IPS-NIHi7 (cell line): ENCODE measurements around the gene TNKS1BP1.

ENCODE experiments used
- DNase-seq: peaks from one replicate; pipeline ENCODE4 v3.0.0; 2012; ENCODE audit warnings: mixed read lengths; ENCODE audit errors: extremely low spot score

TNKS1BP1 gene

DNA sequence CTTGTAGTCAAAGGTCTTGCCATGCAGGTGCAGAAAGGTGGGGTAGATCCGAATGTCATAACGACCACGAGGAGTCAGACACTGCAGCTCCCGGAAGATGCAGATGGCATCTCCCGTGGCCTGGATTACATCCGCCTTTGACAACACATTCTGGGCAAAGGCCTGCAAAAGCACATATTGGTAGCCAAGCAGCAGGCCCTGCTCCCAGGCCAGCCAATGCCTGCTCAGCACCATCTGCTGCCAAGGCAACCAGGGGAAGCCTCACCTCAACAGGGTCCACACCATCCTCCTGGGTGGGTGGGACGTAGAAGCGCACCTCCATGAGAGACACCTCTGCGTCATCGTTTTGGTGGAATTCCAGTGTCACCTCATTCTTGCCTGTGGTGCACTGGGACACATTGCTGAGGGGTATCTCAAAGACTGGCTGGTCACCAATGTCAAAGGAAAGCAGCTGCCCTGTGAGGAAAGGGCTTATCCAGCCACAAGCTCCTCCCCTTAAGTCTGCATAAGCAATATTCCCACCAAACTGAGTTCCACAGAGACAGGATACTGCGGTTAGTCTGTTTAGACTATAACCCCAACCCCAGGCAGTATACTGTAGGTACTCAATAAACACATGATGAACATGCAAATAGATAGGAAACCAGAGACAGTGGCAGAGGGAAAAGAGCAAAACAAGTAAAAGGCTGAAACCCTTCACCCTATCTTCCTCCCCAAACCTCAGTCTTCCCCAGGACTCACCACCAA lies 8.1 kb upstream of the TNKS1BP1 start:
- DNase-seq, result no peak

DNA sequence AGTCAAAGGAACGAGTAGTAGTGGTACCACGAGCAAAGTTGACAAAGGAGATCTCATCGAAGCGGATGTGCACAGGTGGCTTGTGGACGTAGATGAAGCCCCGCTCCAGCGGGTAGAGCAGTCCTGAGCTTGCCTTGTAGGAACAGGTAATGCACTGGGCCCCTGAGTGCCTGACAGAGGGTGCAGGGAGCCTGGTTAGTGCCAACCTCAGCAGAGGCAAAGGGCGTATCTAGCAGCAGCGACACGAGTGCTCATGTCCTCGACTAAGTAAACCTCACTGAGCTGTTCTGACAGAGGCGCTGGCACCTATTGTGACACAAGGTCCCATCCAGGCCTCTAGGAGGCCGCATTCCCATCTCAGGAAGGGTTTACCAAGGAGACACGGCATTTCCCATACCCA lies 7.0 kb upstream of the TNKS1BP1 start:
- DNase-seq, result no peak

DNA sequence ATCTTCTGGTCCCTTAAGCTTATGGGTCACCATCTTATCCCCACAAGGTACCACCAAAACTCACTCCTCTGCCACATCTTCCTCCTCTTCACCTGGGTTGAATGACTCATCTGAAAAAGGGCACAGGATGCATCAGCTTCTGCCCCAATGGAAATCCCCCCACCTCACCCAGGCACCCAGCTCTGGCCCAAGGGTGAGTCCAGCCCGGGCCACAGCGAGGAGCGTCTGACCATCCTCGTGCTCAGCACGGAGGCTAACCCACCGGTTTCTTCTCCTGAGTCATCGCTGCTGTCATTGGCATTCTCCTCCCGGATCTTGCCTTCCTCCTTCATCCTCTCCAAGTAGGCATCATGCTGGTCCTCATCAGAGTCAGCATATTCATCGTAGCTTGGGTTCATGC lies 5.3 kb upstream of the TNKS1BP1 start:
- DNase-seq, result no peak

DNA sequence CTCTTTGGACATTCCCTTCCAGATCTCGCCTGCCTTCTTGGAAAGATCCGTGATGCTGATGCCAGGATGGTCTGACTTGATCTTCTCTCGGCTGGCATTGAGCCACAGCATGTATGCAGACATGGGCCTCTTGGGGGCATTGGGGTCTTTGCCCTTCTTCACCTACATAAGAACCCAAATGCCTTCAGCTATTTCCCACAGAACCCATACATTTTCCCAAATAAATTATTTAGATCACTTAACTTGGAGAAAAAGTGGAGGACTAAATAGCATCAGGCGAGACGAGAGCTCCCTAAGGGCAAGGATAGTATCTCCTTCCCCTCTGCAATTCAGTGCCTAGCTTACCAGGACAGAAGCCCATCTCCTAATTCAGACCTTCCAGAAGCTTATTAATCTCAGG lies 3.0 kb upstream of the TNKS1BP1 start:
- no peak for DNase-seq

DNA sequence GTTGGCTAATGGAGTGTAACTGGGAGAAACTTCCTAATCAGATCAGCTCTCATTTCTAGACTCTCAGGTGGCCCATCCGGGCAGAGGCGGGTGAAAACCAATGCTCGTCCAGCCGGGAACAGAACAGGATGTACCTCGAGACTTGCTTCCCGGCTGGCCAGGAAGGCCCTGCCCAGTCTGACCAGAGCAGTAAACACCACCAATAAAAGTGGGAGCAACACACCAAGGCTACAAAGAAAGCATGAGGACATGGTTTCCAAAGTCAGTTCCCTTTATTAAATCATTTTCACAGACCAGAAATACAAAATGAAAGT lies 940 bp upstream of the TNKS1BP1 start:
- DNase-seq, result no peak

DNA sequence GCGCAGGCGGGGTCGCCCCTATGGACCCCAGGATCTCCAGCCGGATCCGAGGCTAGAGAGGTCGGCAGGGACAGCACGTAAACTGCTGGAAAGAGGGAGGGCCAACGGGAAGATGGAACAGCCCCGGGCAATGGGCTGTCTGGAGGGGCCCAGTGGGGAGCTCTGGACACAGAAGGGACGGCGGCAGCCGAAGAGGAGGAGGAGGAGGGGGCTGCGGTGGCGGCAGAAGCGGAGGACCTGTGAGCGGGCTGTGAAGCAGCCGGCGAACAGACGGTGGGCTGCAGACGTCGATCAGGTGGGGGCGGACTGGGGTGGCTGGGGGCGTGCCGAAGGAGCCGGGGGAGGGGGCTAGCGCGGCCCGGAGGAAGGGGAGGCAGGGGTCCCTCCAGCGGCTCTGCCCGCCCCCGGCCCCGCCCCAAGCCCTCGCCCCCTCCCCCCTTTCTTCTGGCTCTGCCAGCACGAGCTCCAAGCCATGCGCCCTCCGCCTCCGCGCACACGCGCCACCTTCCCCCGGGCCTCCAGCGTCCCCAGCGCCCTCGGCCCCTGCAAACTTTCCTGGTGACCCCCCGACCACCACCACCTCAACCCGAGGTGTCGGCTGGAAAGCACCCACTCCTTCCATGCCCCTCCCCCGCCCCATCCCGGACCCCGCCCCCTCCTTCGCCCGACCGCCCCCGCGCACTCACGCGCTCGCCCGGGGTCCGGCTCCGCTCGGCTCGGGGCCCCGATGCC lies 432 bp downstream of the TNKS1BP1 start:
- peak; percentile 87 for DNase-seq

DNA sequence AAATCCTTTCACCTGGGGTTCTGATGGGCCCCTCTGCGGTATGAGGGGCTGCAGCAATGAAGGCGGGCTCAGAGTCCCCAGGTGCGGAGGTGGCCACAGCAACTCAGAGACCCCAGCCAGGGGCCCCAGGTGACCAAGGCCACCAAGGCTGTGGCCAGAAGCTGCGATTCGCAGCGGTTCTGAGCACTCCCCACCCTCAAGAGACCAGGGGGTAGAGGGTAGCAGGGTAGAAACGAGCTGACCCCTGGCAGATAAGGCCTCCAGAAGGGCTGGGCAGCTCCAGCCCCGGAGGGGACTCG lies 948 bp downstream of the TNKS1BP1 start:
- DNase-seq, result no peak

DNA sequence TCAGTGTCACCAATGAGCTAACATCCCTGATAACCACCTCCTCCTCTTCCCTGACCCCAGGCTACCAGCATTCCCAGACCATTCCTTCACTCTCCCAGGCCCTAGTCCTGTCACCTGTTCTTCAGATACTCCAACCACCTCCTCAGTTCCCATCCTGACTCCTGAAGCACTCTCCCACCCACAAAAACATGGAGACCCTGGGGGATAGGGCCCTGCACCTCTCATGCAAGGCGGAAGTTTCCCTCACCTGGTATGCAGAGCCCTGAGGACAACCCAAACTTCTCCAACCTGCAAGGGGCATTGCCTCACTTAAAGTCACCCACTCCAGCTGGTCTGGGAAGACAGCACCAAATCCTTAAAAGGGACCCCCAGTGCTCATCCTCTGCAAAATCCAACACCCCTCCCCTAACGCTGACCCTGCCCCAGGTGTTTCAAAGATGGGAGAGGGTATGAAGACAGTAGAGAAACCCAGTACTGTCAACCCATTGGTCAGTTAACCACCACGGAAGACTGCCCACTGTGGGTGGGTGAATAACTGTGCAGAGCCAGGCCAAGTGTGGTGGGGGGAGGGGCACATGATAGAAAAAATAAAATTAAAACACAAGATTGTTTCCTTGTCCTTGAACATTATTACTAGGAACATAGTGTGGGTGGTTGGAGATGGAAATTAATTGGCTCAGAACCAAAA lies 1.4 kb downstream of the TNKS1BP1 start:
- no peak for DNase-seq

DNA sequence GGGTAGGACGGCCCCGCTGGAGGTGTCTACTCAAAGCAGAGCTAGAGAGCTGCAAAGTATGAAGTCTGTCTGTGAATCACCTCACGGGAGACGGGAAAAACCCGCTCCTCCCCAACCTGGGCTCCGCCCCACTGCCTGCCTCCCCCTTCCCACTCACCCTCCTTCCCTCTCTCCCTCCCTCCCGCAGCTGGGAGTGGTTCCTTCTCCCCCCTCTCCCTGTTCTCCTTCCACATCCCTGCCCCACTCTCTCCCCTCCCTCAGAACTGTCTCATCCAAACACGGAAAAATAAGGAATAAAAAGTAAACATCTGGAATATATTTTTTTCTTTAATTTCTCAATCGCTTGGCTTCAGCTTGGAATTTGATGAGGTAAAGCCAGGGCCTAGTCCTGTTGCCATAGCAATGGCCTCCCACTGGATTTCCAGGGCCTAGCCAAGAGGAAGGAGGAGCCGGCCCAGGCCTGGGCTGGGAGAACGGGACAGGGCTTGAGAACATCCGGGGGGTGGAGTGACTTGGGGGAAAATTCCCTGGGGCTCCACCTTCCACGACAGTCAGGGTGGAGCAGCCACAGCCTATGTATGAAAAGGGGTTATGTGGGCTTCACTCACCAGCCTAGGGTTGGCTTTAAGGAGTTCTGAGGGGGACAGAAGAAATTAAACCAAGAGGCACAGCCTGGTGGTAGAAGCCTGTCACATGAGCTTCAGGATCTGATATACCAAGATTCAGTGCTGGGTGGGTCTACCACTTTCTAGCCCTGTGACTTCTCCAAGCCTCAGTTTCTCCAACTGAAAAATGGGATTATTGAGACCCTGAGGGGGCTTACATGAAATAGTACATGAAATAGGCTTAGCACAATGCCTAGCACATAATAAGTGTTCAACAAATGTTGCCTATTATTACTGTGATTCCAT lies 2.2 kb downstream of the TNKS1BP1 start:
- peak; percentile 79 for DNase-seq

DNA sequence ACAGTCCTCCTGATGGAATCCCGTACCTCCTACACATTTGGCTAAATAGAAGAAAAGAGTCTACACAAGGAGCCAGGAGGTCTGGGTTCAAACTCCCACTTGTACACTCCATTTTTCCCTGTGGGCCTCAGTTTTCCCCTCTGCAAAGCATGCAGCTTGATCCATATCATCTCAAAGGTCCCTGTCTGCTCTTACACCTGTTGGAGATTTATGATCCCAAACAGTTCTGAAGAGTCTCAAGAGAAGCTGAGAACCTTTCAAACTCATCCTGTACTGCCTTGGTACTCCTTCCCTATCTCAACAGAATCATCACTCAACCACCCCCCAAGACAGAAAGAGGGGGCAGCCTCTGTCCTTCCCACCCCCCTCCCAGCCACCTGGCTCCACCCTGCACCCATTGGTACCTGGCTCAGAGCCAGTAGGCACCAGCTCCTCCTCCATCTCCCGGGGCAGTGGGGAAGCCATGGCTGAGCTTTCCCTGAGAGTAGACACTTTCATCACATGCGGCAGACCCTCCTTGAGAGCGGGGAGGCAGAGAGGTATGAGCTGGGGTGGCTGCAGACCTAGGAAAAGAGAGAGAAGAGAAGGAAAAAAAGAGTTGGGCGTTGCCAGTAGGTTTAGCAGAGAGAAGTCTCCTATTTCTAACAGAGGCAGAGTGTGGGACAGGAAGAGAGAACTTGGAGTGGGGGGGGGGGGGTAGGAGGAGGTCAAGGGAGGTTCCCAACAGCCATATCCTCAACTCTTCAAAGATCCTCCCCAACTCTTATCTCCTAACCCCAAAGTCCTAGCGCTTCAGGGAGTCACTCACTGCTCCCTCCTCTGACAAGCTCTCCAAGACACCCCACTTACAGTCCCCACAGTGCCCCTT lies 3.1 kb downstream of the TNKS1BP1 start:
- no peak for DNase-seq

DNA sequence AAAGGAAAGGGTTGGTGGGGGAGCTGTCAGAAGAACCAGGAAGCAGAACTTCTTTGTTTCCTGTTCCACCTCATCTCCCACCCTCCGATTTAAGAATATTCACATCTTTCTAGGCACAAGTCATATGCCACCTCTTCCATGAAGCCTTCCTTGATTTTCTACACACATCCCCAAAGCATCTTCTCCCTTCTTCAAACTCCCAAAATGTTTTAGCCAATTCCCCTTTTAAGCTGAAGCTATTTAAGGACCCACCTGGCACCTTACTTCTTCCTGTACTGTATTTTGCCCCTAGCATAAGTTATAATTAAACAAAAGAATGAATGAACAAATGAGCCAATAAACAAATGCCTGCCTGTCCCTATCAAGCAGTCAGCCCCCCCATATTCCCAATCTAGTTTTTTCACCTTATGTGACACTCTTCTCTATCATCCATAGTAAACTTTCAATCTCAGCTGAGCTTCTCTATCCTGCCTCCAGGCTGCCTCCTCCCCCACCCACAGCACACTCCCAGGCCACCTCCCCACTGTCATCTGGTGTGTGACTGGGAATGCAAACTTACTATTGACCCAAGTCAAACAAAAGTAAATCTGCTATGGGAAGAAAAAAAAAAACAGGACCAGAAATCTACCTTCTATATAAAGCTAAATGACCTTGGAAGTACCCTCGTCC lies 3.9 kb downstream of the TNKS1BP1 start:
- no peak for DNase-seq

DNA sequence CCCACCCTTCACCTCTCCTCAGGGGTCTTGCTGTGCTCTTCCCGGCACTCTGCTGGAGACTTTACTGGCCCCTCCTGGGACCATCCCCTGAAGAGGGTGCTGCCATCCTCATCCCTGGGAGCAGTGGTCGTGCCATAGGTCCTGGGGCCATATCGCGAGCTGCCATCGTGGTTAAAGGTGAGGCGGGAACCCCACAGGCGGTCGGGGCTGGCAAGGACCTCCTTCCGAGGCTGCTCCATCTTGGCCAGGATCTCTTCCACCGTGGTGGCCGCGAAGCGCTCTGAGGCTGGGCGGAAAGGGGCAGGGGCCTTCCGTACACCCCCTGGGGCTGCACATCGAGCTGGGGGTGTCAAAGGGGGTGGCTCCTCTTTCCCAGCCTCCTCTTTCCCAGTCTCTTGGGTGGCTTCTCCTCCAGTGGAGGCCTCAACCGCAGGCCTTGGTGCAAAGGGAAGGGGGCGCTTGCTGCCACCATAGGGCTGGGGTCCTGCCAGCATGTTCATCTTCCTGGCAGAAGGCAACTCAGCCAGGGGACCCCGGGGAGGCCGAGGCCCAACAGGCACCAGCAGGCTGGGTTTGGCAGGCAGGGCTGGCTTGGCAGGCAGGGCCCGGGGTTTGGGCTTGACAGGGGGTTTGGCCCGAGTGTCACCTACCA lies 4.6 kb downstream of the TNKS1BP1 start:
- DNase-seq, result no peak

DNA sequence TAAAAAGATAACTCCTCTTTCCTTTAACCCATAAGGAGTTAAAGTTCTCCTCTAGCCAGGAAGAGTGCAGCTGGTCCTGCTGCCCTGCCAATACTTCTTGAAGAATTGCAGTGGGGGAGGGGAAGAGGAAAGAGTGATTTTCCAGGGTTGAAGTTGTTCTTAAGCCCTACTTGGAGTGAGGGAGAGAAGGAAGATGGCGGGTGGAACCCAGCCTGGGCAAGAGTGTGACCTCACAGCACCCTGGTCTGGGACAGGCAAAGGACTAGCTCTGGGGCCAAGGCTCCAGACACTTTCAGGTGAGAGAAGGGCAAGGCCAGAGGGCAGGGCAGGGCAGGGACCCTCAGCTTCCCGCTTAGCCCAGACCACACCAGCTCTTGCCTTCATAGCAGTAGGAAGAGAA lies 6.6 kb downstream of the TNKS1BP1 start:
- DNase-seq, result no peak

DNA sequence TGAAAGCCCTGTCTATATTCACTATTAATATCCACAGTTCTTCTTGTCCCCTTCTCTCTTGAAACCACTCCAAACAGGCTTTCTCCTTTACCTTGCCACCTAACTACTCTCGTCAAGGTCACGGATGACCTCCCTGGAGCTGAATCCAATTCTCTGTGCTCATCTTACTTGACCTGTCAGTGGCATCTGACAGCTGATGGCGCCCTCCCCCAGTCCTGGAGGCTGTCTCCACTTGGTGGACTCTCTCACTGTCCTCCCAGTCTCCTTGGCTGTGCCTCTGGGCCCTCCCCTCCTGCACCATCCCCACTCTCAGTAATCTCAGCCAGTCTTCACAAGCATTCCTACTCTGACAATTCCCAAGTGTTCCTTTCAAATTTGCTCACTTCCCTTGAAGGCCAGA lies 8.7 kb downstream of the TNKS1BP1 start:
- DNase-seq, result no peak

DNA sequence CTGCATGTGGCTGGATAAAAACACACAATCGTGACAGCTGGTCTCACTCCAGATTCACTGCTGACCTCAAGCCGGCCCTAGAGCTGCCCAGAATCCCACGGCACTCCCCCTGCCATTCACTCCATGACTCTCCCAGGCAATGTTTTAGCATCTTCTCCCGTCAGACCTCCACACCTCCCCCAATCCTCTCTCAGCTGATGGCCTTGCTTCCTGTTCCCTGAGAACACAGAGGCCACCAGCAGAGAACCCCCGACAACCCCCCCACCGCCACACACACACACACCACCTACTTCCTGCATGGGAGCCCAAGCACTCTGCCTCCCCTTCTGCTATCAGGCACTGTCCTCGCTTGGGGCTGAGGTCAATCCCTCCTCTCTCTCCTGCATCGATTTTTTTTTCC lies 9.3 kb downstream of the TNKS1BP1 start:
- DNase-seq, result peak; percentile 43

DNA sequence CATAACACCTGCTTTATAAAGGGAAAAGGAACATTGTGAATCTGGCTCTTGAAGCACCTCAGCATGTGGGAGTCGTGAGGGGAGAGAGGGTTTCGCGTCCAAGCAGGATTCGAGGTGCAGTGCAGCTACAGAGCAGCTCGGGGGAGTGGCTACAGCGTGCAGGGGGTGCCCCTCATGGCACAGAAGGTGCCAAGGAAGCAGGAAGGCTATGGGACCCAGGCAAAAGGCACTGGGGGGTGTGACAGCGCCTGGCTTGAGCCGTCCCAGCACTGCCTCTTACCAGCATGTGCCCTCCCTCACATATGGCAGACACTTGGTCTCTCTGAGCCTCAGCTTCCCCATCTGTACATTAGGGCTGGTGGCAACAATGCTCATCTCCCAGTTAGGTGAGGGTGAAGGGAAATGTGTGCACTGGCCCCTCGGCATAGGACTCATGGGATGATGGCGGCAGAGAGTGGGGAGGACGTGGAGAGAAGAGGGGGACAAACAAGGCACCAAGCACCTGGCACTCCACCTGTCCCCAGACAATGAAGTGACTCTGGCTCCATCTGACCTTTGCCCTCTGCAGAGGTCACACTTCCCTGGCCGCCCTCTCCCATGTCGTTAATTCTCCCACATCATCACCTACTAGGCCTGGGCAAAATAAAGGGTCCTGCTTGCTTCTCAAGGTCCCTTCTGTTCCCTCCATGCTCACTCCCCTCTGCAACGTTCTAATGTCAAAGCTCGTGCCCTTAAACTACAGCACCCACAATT lies 10.4 kb downstream of the TNKS1BP1 start:
- DNase-seq, result no peak

DNA sequence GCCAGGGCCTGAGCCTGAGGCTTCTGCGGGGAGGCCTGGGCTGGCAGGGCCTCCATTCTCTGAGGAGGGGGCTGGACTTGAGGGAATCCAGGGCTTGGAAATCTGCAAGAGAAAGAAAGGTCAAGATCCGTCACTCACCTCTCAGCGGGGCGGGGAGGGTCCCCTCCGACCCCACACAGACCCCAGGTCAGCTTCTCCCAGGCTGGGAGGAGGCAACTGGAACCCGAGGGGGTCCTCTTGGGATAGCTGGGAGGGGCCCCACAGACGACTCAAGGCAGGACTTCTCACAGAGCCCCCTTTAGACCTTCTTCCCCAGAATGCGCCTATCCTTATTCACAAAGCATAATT lies 11.0 kb downstream of the TNKS1BP1 start:
- no peak for DNase-seq

DNA sequence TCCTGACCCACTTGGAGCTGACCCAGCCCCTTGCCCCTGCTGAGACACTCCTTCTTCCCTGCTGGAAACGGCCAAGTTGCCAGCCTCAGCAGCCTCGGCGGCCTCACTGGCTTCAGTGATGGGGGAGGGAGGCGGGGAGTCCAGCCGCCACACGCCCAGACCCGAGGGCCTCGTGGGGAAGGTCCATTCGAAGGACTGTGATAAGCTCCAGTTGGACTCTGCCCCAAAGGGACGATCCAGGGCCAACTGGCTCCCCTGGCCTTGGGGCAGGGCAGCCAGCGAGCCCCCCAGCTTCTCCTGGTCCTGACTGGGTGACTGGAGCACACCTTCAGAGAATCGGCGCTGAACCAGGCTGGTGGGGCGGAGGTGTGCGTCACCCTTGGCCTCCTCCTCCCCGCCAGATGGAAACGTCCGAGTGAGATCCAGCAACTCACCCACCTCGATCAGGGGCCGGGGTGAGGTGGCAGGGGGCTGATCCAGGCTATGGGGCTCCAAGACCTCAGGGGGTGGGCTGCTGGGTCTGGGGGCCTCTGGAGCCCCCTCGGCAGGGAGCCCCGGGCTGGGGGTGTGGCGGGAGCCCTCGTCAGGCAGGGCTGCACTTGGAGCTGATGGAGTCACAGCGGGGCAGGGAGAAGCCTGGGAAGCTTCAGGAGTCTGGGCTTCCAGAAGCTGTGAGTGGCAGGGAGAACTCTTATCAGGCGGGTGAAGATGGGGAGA lies 11.5 kb downstream of the TNKS1BP1 start:
- no peak for DNase-seq

DNA sequence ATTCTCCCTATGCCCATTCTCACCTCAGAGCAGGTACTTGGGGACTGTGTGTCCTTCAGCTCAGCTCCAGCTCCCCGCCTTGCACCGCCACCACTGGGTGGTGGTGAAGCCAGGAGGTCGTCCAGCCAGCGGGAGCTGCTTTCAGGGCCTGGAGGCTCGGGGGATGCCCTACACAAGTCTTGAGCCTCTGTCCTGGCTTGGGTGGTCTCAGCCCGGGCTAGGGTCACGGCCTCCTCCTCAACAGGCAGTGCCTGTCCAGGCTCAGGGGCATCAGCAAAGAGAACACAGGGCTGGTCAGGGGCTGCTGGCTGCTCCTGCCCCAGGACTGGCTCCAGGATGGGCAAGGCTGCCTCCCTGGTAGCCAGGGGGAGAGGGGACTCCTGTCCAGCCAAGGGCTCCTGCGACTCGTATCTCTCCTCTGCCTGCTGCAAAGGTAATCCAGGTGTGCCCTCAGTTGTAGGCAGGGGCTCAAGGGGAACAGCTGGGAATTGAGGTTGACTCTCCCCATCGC lies 12.2 kb downstream of the TNKS1BP1 start:
- DNase-seq, result no peak
